Breast epithelium (tissue), 3 donors: Measurements from ENCODE around the gene RAPGEF4.

Experiments
- POLR2A ChIP-seq: fragments of 450-650 bp; IDR thresholded peaks from one replicate; pipeline ENCODE4 v1.6.1; 2016; ENCODE audit warnings: antibody characterized with exemption, mild to moderate bottlenecking, moderate library complexity
- TF ChIP-seq, protein P1 (sequence below), 3 donors: fragments of 450-650 bp; IDR thresholded peaks; one replicate each; pipeline ENCODE4 v1.5.1; 2016 to 2017; ENCODE audit warnings: antibody characterized with exemption in 3 of 3, mild to moderate bottlenecking in 3 of 3, moderate library complexity in 3 of 3

DNA sequence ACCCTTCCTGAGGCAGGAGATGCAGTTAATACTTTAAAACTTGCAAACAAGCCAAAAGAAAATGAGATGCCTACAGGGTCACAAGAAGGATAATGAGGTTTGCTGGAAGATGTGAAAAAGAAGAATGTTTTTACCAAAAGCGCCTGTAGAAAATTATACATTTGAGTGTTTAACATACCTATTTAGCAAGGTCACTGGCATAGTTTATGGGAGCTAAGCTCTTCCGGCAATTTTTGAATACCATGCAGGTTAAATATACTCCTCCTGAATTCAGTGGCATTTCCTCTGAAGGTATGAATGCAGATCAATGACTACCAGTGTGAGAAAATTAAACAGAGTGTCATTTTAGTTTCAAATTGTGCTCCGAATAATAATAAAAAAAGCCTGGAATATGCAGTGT is 318.8 kb downstream of the RAPGEF4 start:
- no peak for TF ChIP-seq POLR2A
- TF ChIP-seq, protein P1, sequence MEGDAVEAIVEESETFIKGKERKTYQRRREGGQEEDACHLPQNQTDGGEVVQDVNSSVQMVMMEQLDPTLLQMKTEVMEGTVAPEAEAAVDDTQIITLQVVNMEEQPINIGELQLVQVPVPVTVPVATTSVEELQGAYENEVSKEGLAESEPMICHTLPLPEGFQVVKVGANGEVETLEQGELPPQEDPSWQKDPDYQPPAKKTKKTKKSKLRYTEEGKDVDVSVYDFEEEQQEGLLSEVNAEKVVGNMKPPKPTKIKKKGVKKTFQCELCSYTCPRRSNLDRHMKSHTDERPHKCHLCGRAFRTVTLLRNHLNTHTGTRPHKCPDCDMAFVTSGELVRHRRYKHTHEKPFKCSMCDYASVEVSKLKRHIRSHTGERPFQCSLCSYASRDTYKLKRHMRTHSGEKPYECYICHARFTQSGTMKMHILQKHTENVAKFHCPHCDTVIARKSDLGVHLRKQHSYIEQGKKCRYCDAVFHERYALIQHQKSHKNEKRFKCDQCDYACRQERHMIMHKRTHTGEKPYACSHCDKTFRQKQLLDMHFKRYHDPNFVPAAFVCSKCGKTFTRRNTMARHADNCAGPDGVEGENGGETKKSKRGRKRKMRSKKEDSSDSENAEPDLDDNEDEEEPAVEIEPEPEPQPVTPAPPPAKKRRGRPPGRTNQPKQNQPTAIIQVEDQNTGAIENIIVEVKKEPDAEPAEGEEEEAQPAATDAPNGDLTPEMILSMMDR (IDR thresholded peaks at IDR 0.05): no peak
